Neuronal stem cell (in vitro differentiated cells): Measurements from ENCODE around the gene PLXND1.

Source experiments
- DNase-seq: peaks from one replicate; pipeline ENCODE4 v3.0.0-alpha.2; 2013; ENCODE audit warnings: low spot score
- H2AFZ ChIP-seq: one replicate; pipeline ENCODE4 v1.6.1; 2013; ENCODE audit warnings: mild to moderate bottlenecking, low read length, inconsistent platforms
- H2AK5ac ChIP-seq: 2 replicates; pipeline ENCODE4 v1.6.1; 2013; ENCODE audit warnings: low read depth, mild to moderate bottlenecking, inconsistent platforms, low read length, moderate library complexity, mixed read lengths
- H2BK120ac ChIP-seq: 2 replicates; pipeline ENCODE4 v1.6.1; 2013; ENCODE audit warnings: low read depth, mild to moderate bottlenecking, inconsistent platforms, low read length, moderate library complexity, mixed read lengths
- H2BK12ac ChIP-seq: one replicate; pipeline ENCODE4 v1.6.1; 2013; ENCODE audit warnings: low read length, inconsistent platforms
- H2BK15ac ChIP-seq: 2 replicates; pipeline ENCODE4 v1.6.1; 2013; ENCODE audit warnings: mild to moderate bottlenecking, low read length, inconsistent platforms, mixed read lengths
- H2BK5ac ChIP-seq: one replicate; pipeline ENCODE4 v1.6.1; 2013; ENCODE audit warnings: inconsistent platforms, mild to moderate bottlenecking, low read length, moderate library complexity
- H3K14ac ChIP-seq: one replicate; pipeline ENCODE4 v1.6.1; 2013; ENCODE audit warnings: low read length, inconsistent platforms
- H3K18ac ChIP-seq: 2 replicates; pipeline ENCODE4 v1.6.1; 2013; ENCODE audit warnings: low read length, inconsistent platforms
- H3K23ac ChIP-seq: 2 replicates; pipeline ENCODE4 v1.6.1; 2013; ENCODE audit warnings: low read depth, mild to moderate bottlenecking, mixed read lengths, low read length, inconsistent platforms; ENCODE audit not compliant: poor library complexity
- H3K27ac ChIP-seq: replicated peaks from 3 replicates; pipeline ENCODE4 v1.5.1; 2013; ENCODE audit warnings: low read length, inconsistent platforms
- H3K27me3 ChIP-seq, 3 experiments: 2 replicates each; pipeline ENCODE4 v1.6.1; 2013; ENCODE audit warnings: low read length in 3 of 3, mild to moderate bottlenecking in 2 of 3, inconsistent platforms in 1 of 3, low read depth in 1 of 3, mixed read lengths in 1 of 3, moderate library complexity in 1 of 3; ENCODE audit not compliant: control insufficient read depth in 3 of 3, insufficient read depth in 3 of 3
- H3K36me3 ChIP-seq, 2 donors: replicated peaks in 1 of 2; 2 replicates each; pipeline ENCODE4 v1.6.1; 2013; ENCODE audit warnings: low read length in 2 of 2; ENCODE audit not compliant: control insufficient read depth in 2 of 2, insufficient read depth in 2 of 2
- H3K4ac ChIP-seq: 2 replicates; pipeline ENCODE4 v1.6.1; 2013; ENCODE audit warnings: inconsistent platforms, mild to moderate bottlenecking, low read length, moderate library complexity
- H3K4me1 ChIP-seq, 2 donors: 1 replicate in 1 of 2; 2 replicates in 1 of 2; pipeline ENCODE4 v1.6.1; 2013; ENCODE audit warnings: low read length in 2 of 2, low read depth in 1 of 2; ENCODE audit not compliant: control insufficient read depth in 2 of 2, insufficient read depth in 1 of 2
- H3K4me2 ChIP-seq: one replicate; pipeline ENCODE4 v1.6.1; 2013; ENCODE audit warnings: mild to moderate bottlenecking, low read length, inconsistent platforms; ENCODE audit not compliant: insufficient read depth, poor library complexity, severe bottlenecking
- H3K4me3 ChIP-seq, 2 donors: 2 replicates each; pipeline ENCODE4 v1.5.1; 2013; ENCODE audit warnings: low read length in 2 of 2, mild to moderate bottlenecking in 2 of 2, inconsistent platforms in 1 of 2, moderate library complexity in 1 of 2
- H3K79me1 ChIP-seq: one replicate; pipeline ENCODE4 v1.6.1; 2013; ENCODE audit warnings: low read depth, mild to moderate bottlenecking, inconsistent platforms, low read length, moderate library complexity
- H3K9ac ChIP-seq: one replicate; pipeline ENCODE4 v1.6.1; 2013; ENCODE audit warnings: mild to moderate bottlenecking, low read depth, low read length, inconsistent platforms; ENCODE audit not compliant: poor library complexity
- H3K9me3 ChIP-seq, 2 donors: replicated peaks in 1 of 2; 2 replicates each; pipeline versions ENCODE3 to v1.6.1; 2013; ENCODE audit warnings: low read length in 2 of 2, mild to moderate bottlenecking in 2 of 2, inconsistent platforms in 1 of 2, low read depth in 1 of 2, mixed read lengths in 1 of 2, moderate library complexity in 1 of 2; ENCODE audit not compliant: control insufficient read depth in 2 of 2, insufficient read depth in 1 of 2
- H4K8ac ChIP-seq: one replicate; pipeline ENCODE4 v1.6.1; 2013; ENCODE audit warnings: low read depth, mild to moderate bottlenecking, inconsistent platforms, low read length, moderate library complexity
- H4K91ac ChIP-seq: one replicate; pipeline ENCODE4 v1.6.1; 2013; ENCODE audit warnings: low read length, low read depth, mild to moderate bottlenecking, inconsistent platforms; ENCODE audit not compliant: poor library complexity
- WGBS, 2 donors: extraction: QIAGEN DNeasy Blood & Tissue Kit; methylation state at CpG; one replicate each; pipeline ENCODE4 v1.1.7; 2013; ENCODE audit warnings: missing lambda C conversion rate in 2 of 2, mixed read lengths in 1 of 2; ENCODE audit not compliant: insufficient read length in 2 of 2, insufficient replicate concordance in 1 of 2; ENCODE audit errors: extremely low coverage in 2 of 2; 5-methylcytosine and 5-hydroxymethylcytosine counted together

Gene PLXND1

DNA sequence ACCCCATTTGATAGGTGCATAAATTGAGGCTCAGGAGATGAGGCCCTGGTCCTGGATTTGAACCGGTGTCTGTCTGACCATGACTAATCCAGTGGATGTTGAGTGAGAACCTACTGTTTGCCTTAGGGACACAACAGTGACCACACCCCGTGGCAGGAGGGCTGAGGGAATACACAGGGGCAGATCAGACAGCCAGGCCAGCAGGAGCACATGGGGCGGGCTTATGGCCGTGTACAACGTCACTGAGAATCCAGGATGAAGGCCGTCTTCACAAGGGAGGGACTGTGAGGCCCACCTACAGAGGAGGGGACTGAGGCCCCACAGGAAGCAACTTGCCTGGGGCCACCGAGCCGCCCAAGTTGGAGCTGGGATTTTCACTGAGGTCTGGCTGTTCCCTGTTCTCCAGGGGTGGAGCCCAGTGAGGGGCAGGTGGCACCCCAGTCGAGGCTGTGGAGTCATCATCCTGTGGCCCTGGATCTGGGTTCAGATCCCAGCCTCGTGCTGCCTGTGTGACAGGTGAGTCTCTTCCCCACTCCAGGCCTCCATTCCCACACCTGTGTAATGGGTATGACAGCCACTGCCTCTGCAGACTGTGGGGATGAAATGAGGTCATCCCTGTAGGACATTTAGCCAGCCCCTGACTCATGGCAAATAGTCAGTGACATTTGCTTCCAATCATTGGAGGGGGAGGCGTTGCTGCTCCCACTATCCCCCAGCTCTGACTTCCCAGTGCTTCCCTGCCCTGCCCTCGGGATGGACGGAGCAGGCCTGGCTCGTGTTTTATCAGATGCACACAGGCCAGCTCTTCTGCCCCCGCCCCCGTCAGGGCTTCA is 6.3 kb upstream of the PLXND1 start:
- H3K27ac ChIP-seq = no peak overlapping the region
- H3K9ac ChIP-seq = no peak overlapping the region
- peak overlapping the region; percentile 93 for H2AFZ ChIP-seq

DNA sequence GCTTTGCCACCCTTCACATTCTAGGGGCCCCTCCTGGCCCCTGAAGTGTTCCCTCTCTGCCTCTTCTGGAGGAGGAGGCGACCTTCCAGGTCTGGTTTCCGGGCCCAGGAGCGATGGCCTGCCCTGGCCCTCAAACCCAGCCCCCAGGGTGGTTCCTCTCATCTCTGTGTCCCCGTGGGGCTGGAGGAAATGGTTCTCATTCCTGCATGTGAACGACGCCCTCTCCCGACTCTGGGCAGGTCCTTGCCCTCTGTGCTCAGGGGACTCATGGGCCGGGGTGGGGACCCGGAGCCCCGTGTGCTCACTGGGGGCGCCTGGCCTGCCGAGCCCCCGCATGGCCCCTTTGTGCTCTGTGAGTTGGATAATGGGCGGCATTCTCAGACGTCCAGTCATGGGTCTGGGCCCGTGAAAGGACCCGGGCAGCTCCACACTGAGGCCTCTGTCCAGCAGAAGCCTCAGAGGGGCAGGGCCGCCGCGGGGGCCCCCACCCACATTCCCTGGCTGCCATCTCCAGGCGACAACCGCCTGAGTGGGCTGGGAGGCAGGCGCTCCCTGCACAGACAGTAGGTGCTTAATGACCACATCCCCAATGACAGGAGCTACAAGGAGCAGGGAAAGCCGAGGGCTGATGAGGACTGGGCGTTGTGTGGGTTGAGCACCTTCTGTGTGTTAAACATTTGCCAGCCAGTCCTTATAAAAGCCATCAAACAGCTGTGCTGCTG is 5.5 kb upstream of the PLXND1 start:
- Histone ChIP-seq H3K36me3 (no peaks in the 10 kb centered on the region), H2BK12ac (peak overlapping the region; percentile 64), H3K79me1 (no peaks in the 10 kb centered on the region), H3K18ac (peak overlapping the region; percentile 85), H2BK120ac (peak overlapping the region; percentile 32), H3K27me3 (peaks cover 0 to 15% (median 0%) of the 10 kb centered on the region in 3 experiments), H3K27ac (no peak overlapping the region), H3K4me2 (no peak overlapping the region), H4K8ac (no peak overlapping the region), H2AFZ (peak overlapping the region; percentile 93), H3K4me1 (peaks cover 15 to 27% of the 10 kb centered on the region in 2 donors), H2BK15ac (peak overlapping the region; percentile 60), H4K91ac (peak overlapping the region; percentile 58), H3K23ac (peak overlapping the region; percentile 47), H3K4me3 (peak overlapping the region in 1 of 2 donors; percentile 9), H3K9me3 (no peaks in the 10 kb centered on the region), H3K4ac (no peak overlapping the region), H2BK5ac (no peak overlapping the region), H2AK5ac (peak overlapping the region; percentile 84), H3K14ac (no peak overlapping the region), H3K9ac (peak overlapping the region; percentile 65)
- no peak for DNase-seq
- WGBS, 2 donors = no CpG with 5 or more reads among the region's 25 CpGs

More for the DNA sequence above, 6.3 kb upstream of the PLXND1 start:
- H3K18ac ChIP-seq = no peak overlapping the region
- no peak overlapping the region for H2BK12ac ChIP-seq
- H3K4me2 ChIP-seq = no peak overlapping the region
- no peaks in the 10 kb centered on the region for H3K79me1 ChIP-seq
- H3K4me1 ChIP-seq = peaks cover 12 to 27% of the 10 kb centered on the region in 2 donors
- peak overlapping the region in 1 of 2 donors; percentile 37 for H3K4me3 ChIP-seq
- no peak overlapping the region for H3K23ac ChIP-seq
- H2AK5ac ChIP-seq = peak overlapping the region; percentile 20
- DNase-seq = no peak
- no peak overlapping the region for H2BK120ac ChIP-seq
- no peak overlapping the region for H3K4ac ChIP-seq
- H3K9me3 ChIP-seq = no peaks in the 10 kb centered on the region
- no peak overlapping the region for H2BK15ac ChIP-seq
- no peak overlapping the region for H4K91ac ChIP-seq
- no peaks in the 10 kb centered on the region for H3K36me3 ChIP-seq
- peaks cover 0 to 8% (median 0%) of the 10 kb centered on the region in 3 experiments for H3K27me3 ChIP-seq
- no peak overlapping the region for H3K14ac ChIP-seq
- H4K8ac ChIP-seq = no peak overlapping the region
- WGBS, 2 donors = no CpG with 5 or more reads among the region's 16 CpGs
- no peak overlapping the region for H2BK5ac ChIP-seq

DNA sequence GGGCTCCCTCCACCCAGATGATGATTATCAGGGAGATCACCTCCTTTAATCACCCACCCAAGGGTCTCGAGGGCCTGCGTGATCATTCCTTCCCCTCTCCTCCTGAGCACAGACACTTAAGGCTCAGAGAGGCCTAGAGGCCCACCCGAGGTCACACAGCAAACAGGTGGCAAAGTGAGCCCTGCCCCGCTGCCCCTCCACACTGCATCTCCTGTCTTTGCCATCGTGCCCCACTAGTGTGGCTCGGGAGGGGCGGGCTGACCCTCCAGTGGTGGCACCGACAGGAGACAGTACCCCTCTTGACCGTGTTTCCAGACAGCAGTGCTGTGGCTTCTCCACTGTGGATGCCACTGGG is 4.9 kb upstream of the PLXND1 start:
- Histone ChIP-seq H3K4me1 (peaks cover 15 to 27% of the 10 kb centered on the region in 2 donors), H3K27me3 (peaks cover 0 to 16% (median 0%) of the 10 kb centered on the region in 3 experiments)

More for the DNA sequence above, 4.9 kb upstream of the PLXND1 start:
- Histone ChIP-seq H3K9me3 (no peaks in the 10 kb centered on the region), H3K4me3 (peak overlapping the region in 1 of 2 donors; percentile 9), H3K14ac (no peak overlapping the region), H3K79me1 (no peaks in the 10 kb centered on the region), H3K4me2 (no peak overlapping the region), H2BK12ac (peak overlapping the region; percentile 64), H2AFZ (peak overlapping the region; percentile 93), H3K27ac (no peak overlapping the region), H3K36me3 (no peaks in the 10 kb centered on the region), H3K23ac (peak overlapping the region; percentile 47), H4K8ac (no peak overlapping the region), H4K91ac (peak overlapping the region; percentile 58), H3K9ac (peak overlapping the region; percentile 65), H2BK5ac (no peak overlapping the region), H3K4ac (no peak overlapping the region), H2AK5ac (peak overlapping the region; percentile 84), H2BK120ac (peak overlapping the region; percentile 32), H3K18ac (peak overlapping the region; percentile 85), H2BK15ac (peak overlapping the region; percentile 60)
- no CpG with 5 or more reads among the region's 9 CpGs for WGBS, 2 donors
- no peak for DNase-seq
